Breast epithelium (tissue), 4 donors: Measurements from ENCODE around the gene ANKRD66. TPM values are rescaled to one million over a fixed set of nuclear protein-coding genes. Genes with fewer than 3 reads are reported as not detected.

Source experiments
- DNase-seq, 2 donors: peaks; one replicate each; pipeline ENCODE4 v3.0.0-alpha.2; 2019; ENCODE audit warnings: low spot score in 2 of 2
- H3K27ac ChIP-seq, 2 donors: fragments of 200-600 bp; sonication (generic) in 1 of 2; one replicate each; pipeline ENCODE4 v1.5.1; 2016 to 2019; ENCODE audit warnings: mild to moderate bottlenecking in 1 of 2
- H3K27me3 ChIP-seq, 2 donors: fragments of 200-600 bp; sonication (generic) in 1 of 2; one replicate each; pipeline versions ENCODE4 v1.5.1 to v1.6.0; 2017 to 2019; ENCODE audit warnings: control low read depth in 1 of 2, mild to moderate bottlenecking in 1 of 2
- H3K36me3 ChIP-seq: fragments of 200-600 bp; one replicate; pipeline ENCODE4 v1.5.1; 2019
- H3K4me1 ChIP-seq, 2 donors: fragments of 200-600 bp; sonication (generic); one replicate each; pipeline ENCODE4 v1.5.1; 2016 to 2019; ENCODE audit warnings: control low read depth in 1 of 2
- H3K4me3 ChIP-seq, 3 donors: fragments of 200-600 bp; sonication (generic); 1 replicate in 2 of 3; 2 replicates in 1 of 3; pipeline ENCODE4 v1.5.1; 2016 to 2019; ENCODE audit warnings: mild to moderate bottlenecking in 3 of 3, moderate library complexity in 2 of 3
- H3K9me3 ChIP-seq, 2 donors: fragments of 200-600 bp; sonication (generic) in 1 of 2; one replicate each; pipeline ENCODE4 v1.5.1; 2016 to 2019; ENCODE audit warnings: control low read depth in 1 of 2
- POLR2A ChIP-seq: fragments of 450-650 bp; IDR thresholded peaks from one replicate; pipeline ENCODE4 v1.6.1; 2016; ENCODE audit warnings: antibody characterized with exemption, mild to moderate bottlenecking, moderate library complexity
- POLR2AphosphoS5 ChIP-seq, 3 donors: sonication (generic); formaldehyde crosslinking; IDR thresholded peaks; one replicate each; pipeline ENCODE4 v1.6.1; 2017; ENCODE audit warnings: antibody characterized with exemption in 3 of 3
- intact Hi-C: fragments of 100-400 bp; cut with DNase I; formaldehyde crosslinking; loops from one replicate; pipeline ENCODE4 v1.15.1; 2023; ENCODE audit warnings: low total_unique reads
- total RNA-seq, 3 donors: library from RNA; depleted of rRNA; stranded (reverse); fragments of >200 nt; gene quantifications; one replicate each; pipeline ENCODE4 v1.1.0, GENCODE V29; 2016
- TF ChIP-seq, protein P1 (sequence below), 3 donors: fragments of 450-650 bp; IDR thresholded peaks; one replicate each; pipeline ENCODE4 v1.5.1; 2016 to 2017; ENCODE audit warnings: antibody characterized with exemption in 3 of 3, mild to moderate bottlenecking in 3 of 3, moderate library complexity in 3 of 3

Gene ANKRD66
- total RNA-seq, 3 donors from 2014 or later: not detected

DNA sequence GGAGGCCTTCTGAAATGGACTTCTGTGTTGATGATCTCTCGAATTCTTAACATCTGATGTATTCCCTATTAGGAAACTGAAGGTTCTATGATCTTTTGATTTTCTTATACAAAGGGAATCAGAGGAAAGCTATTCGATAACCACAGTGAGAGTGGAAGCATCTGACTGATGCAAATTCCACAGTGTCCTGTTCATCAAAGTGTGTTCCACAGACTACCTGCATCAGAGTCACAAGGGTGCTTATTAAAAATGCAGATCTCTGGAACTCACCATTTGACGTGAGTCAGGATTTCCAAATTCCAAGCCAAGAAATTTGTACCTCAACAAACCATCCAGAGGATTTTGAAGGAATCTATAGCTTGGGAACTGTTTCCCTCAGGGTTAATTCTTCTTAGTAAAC, 42.1 kb downstream of the ANKRD66 start:
- Histone ChIP-seq H3K36me3 (no peaks in the 10 kb centered on the region), H3K27me3 (no peaks in the 10 kb centered on the region), H3K4me3 (no peak overlapping the region), H3K27ac (no peak overlapping the region), H3K9me3 (no peaks in the 10 kb centered on the region), H3K4me1 (no peaks in the 10 kb centered on the region)
- TF ChIP-seq POLR2AphosphoS5 (IDR thresholded peaks at IDR 0.05) (no peak), POLR2A (no peak)
- TF ChIP-seq, protein P1, sequence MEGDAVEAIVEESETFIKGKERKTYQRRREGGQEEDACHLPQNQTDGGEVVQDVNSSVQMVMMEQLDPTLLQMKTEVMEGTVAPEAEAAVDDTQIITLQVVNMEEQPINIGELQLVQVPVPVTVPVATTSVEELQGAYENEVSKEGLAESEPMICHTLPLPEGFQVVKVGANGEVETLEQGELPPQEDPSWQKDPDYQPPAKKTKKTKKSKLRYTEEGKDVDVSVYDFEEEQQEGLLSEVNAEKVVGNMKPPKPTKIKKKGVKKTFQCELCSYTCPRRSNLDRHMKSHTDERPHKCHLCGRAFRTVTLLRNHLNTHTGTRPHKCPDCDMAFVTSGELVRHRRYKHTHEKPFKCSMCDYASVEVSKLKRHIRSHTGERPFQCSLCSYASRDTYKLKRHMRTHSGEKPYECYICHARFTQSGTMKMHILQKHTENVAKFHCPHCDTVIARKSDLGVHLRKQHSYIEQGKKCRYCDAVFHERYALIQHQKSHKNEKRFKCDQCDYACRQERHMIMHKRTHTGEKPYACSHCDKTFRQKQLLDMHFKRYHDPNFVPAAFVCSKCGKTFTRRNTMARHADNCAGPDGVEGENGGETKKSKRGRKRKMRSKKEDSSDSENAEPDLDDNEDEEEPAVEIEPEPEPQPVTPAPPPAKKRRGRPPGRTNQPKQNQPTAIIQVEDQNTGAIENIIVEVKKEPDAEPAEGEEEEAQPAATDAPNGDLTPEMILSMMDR (IDR thresholded peaks at IDR 0.05): no peak
- DNase-seq: no peak
- intact Hi-C loops: no loop called here

- Histone ChIP-seq H3K36me3 (no peaks in the 10 kb centered on the region), H3K4me3 (no peak overlapping the region), H3K27me3 (no peaks in the 10 kb centered on the region), H3K9me3 (no peaks in the 10 kb centered on the region), H3K4me1 (no peaks in the 10 kb centered on the region), H3K27ac (no peak overlapping the region)
- no peak for DNase-seq
- TF ChIP-seq POLR2AphosphoS5 (IDR thresholded peaks at IDR 0.05) (no peak), POLR2A (no peak)
- TF ChIP-seq, protein P1 (IDR thresholded peaks at IDR 0.05): no peak
- intact Hi-C loops: no loop called here
These were observed 43.0 kb downstream of the ANKRD66 start for GRCh38 chr6:46789434-46790354.

- no peak for DNase-seq
- H3K4me3 ChIP-seq: no peak overlapping the region
- no peaks in the 10 kb centered on the region for H3K4me1 ChIP-seq
- H3K9me3 ChIP-seq: no peaks in the 10 kb centered on the region
- H3K27ac ChIP-seq: no peak overlapping the region
- intact Hi-C loops: no loop called here
- TF ChIP-seq, protein P1 (IDR thresholded peaks at IDR 0.05): no peak
- no peak for TF ChIP-seq POLR2AphosphoS5 (IDR thresholded peaks at IDR 0.05)
- TF ChIP-seq POLR2A: no peak
- no peaks in the 10 kb centered on the region for H3K36me3 ChIP-seq
- H3K27me3 ChIP-seq: no peaks in the 10 kb centered on the region
These were observed 43.7 kb downstream of the ANKRD66 start for GRCh38 chr6:46790355-46790874.

DNA sequence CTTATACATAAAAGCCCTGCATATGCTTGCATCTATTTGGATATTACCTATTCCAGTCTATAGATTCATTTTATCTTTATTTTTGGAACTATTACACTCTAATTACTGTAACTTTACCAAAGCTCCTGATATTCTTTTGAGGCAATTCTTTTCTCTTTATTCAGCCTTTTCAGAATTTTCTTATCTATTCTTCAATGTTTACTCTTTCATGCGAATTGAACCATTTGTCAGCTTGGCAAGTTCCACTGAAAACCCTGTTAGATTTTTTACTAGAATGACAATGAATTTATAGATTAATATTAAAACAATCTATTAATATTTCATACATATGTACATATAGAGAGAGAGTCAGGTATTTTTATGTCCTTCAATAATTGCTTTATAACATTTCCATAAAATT, 45.9 kb downstream of the ANKRD66 start:
- intact Hi-C loops: no loop called here
- Histone ChIP-seq H3K4me3 (no peak overlapping the region), H3K27me3 (no peaks in the 10 kb centered on the region), H3K36me3 (no peaks in the 10 kb centered on the region), H3K4me1 (no peaks in the 10 kb centered on the region), H3K27ac (no peak overlapping the region), H3K9me3 (no peaks in the 10 kb centered on the region)
- TF ChIP-seq POLR2AphosphoS5 (IDR thresholded peaks at IDR 0.05) (no peak), POLR2A (no peak)
- TF ChIP-seq, protein P1 (IDR thresholded peaks at IDR 0.05): no peak
- no peak for DNase-seq

GRCh38 chr6:46793138-46793537, 46.4 kb downstream of the ANKRD66 start, which contains the start of gene MEP1A:
MEP1A (plus strand) TSS chr6:46793389; CDS start chr6:46793399, 10 bp downstream.
- H3K27ac ChIP-seq: no peak within 1 kb of the TSS
- no peaks in the 10 kb centered on the region for H3K4me1 ChIP-seq
- no peak for DNase-seq
- no peaks in the 10 kb centered on the region for H3K27me3 ChIP-seq
- H3K4me3 ChIP-seq: no peak within 1 kb of the TSS
- H3K36me3 ChIP-seq: no peaks in the 10 kb centered on the region
- no peaks in the 10 kb centered on the region for H3K9me3 ChIP-seq
- intact Hi-C loops: no loop called here
- TF ChIP-seq, protein P1 (IDR thresholded peaks at IDR 0.05): no peak
- no peak for TF ChIP-seq POLR2A
- no peak for TF ChIP-seq POLR2AphosphoS5 (IDR thresholded peaks at IDR 0.05)
